Neuron (in vitro differentiated cells): ENCODE data around the gene TMEM267.
"Not testable (repeated sequence)": the region's sequence is repeated elsewhere in the genome, so short reads cannot be mapped to it uniquely, and the experiment has no call there.

Experiments
- H2AFZ ChIP-seq: one replicate; pipeline ENCODE4 v1.6.1; 2013; ENCODE audit warnings: low read depth, mild to moderate bottlenecking, inconsistent platforms, low read length, moderate library complexity
- H3K27me3 ChIP-seq: one replicate; pipeline ENCODE4 v1.6.1; 2013; ENCODE audit warnings: low read length; ENCODE audit not compliant: insufficient read depth
- H3K36me3 ChIP-seq: one replicate; pipeline ENCODE4 v1.6.1; 2013; ENCODE audit warnings: low read length; ENCODE audit not compliant: insufficient read depth
- H3K4me1 ChIP-seq: one replicate; pipeline ENCODE4 v1.6.1; 2013; ENCODE audit warnings: low read length; ENCODE audit not compliant: insufficient read depth
- H3K4me3 ChIP-seq: 2 replicates; pipeline ENCODE4 v1.5.1; 2013; ENCODE audit warnings: mild to moderate bottlenecking, low read length, moderate library complexity
- H3K9me3 ChIP-seq: one replicate; pipeline ENCODE4 v1.6.1; 2013; ENCODE audit warnings: low read length

TMEM267 gene

DNA sequence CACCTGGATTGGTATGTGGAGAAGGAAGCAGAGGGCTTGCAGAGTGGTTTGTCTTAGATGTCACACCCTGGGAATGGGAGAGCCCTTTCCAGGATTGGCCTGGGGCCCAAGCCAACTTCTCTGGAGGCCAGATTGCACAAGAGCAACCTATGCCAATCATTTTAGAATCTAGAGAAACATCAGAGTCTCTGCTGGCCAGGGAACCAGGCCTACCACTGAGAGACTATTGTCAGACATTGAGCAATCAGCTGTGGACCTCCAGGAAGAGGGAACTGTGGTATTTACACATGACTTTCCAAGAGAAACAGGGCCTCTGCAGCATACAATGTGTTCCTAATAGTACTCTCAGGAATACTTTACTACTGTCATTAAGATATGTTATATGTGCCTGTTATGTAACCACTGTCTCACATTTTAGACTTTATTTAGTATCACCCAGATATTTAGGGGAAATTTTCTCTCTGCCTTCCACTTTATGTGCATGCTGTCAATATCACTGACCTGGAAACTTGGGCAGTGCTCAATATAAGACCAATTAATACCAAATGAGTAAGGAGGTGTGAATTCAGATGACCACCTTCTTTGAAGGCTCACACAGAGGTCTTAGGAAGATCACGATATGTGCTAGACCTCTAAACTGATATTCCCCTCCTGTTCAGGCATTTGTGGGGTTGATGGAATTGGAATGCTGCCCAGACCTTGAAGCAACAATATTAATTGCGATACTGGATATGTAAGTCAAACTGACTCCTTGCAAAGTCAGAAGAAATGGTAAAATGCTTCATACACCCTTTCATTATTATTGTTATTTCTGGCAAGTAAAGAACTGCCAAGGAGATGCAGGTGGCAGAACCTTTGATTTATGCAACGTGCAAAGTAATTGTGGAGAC lies 50.9 kb downstream of the TMEM267 start:
- no peak overlapping the region for H3K4me3 ChIP-seq
- no peaks in the 10 kb centered on the region for H3K4me1 ChIP-seq
- H2AFZ ChIP-seq = no peak overlapping the region

DNA sequence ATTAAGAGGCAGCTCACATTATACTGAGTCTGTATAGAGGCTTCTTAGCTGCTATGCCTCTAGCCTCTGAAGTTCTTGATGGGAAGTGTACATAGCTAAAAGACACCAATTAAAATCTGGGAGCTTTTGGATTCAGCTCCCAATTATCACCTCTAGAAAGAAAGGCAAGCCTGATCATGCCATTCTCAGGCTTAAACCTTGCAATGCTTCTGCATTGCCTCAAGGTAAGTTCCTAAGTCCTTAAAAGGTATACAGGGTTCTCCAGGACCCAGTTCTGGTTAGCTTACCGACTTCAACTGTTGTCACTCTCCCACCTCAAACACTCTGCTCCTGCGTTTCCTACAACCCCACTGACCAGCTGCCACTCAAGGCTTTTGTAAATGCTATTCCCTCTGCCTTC lies 54.0 kb downstream of the TMEM267 start:
- no peaks in the 10 kb centered on the region for H3K36me3 ChIP-seq
- H3K4me3 ChIP-seq = no peak overlapping the region
- no peaks in the 10 kb centered on the region for H3K4me1 ChIP-seq
- H3K27me3 ChIP-seq = no peaks in the 10 kb centered on the region
- no peak overlapping the region for H2AFZ ChIP-seq
- peaks cover 4% of the 10 kb centered on the region for H3K9me3 ChIP-seq

More for the DNA sequence above, 50.9 kb downstream of the TMEM267 start:
- Histone ChIP-seq H3K27me3 (no peaks in the 10 kb centered on the region), H3K36me3 (no peaks in the 10 kb centered on the region), H3K9me3 (no peaks in the 10 kb centered on the region)

DNA sequence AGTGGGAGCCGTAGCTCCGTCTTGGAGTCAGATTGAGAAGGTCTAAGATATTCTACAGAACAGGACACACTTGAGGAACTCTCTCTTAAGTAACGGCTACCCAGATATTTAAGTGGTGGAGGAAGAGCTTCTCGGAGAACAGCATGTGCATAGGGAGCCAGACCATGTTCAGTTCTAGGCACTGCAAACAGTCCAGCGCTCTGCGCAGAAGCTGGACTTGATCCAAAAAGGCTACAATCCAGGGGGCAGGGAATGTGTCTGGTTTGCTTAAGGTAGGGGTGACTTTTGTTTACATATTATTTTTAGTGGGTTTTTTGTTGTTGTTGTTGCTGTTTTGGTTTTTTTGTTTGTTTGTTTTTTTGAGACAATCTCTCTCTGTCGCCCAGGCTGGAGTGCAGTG lies 54.6 kb downstream of the TMEM267 start:
- Histone ChIP-seq H3K4me1 (no peaks in the 10 kb centered on the region), H3K27me3 (no peaks in the 10 kb centered on the region), H3K9me3 (peaks cover 4% of the 10 kb centered on the region), H3K4me3 (no peak overlapping the region), H2AFZ (no peak overlapping the region), H3K36me3 (no peaks in the 10 kb centered on the region)

DNA sequence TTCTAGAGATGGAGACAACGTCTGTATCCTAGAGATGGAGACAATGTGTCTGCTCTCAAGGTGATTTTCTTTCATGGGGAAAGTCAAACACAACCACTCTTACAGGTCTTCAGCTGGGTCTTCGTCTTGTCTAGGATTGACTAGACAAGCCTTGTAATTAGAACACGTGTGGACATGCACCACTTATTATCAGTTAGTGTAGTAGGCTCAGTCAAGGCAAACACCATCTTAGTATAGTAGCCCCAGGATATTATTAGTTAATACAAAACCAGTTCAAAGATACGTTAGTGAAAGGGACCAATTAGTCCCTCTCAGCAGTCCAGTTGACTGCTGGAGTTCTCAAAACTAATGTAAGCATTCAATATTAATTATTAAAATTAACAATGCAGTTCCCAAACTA lies 56.4 kb downstream of the TMEM267 start:
- Histone ChIP-seq H3K27me3 (no peaks in the 10 kb centered on the region), H3K36me3 (no peaks in the 10 kb centered on the region), H3K4me1 (no peaks in the 10 kb centered on the region), H3K4me3 (no peak overlapping the region), H2AFZ (no peak overlapping the region), H3K9me3 (peaks cover 4% of the 10 kb centered on the region)

DNA sequence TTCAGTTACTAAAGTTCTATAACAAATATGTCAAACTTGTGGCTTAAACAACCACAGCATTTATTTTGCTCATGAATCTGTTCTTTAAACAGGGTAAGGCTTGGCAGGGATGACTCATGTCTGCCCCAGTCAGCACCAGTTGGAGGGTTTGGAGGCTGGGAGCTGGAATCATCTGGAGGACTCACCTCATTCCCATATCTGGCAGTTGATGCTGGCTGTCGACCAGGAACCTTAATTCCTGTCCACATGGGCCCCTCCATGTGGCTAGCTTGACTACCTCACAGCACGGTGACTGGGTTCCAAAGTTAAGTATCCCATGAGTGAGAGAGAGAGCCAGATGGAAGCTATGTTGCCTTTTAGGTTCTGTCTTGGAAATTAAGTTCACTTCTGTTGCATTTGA lies 57.7 kb downstream of the TMEM267 start:
- no peak overlapping the region for H3K4me3 ChIP-seq
- H2AFZ ChIP-seq = no peak overlapping the region
- no peaks in the 10 kb centered on the region for H3K27me3 ChIP-seq
- no peaks in the 10 kb centered on the region for H3K4me1 ChIP-seq
- peaks cover 4% of the 10 kb centered on the region for H3K9me3 ChIP-seq
- no peaks in the 10 kb centered on the region for H3K36me3 ChIP-seq

DNA sequence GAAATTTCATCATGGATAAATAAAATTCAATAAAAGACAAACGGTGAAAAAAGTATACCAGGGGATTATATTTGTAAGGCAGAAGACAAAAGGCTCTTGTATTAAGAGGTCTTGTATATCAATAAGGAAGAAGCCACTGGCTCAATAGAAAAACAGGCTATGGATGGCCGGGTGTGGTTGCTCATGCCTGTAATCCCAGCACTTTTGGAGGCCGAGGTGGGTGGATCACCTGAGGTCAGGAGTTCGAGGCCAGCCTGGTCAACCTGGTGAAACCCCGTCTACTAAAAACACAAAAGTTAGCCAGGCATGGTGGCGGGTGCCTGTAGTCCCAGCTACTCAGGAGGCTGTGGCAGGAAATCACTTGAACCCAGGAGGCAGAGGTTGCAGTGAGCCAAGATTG lies 60.6 kb downstream of the TMEM267 start:
- H3K4me3 ChIP-seq, H2AFZ ChIP-seq, H3K36me3 ChIP-seq, H3K4me1 ChIP-seq, H3K9me3 ChIP-seq, H3K27me3 ChIP-seq: not testable (repeated sequence)

DNA sequence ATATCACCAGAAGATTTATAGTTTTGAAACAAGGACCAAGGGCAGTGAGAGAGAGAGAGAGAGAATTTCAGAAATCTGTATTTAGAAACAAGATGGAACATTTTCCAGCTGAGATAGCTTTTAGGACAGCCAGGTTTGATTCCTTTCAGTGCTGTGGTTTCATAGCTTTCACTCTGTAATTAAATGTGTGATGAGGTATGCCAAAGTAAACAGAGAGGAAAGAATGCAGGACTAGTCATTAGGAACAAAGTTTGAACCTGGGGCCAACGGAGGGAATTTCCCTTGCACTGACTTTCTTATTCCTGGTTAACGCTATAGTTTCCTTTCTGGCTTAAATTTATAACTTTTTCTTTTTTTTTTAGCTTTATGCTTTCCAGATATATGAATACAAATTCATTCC lies 61.5 kb downstream of the TMEM267 start:
- Histone ChIP-seq H2AFZ (no peak overlapping the region), H3K9me3 (peaks cover 4% of the 10 kb centered on the region), H3K27me3 (no peaks in the 10 kb centered on the region)

DNA sequence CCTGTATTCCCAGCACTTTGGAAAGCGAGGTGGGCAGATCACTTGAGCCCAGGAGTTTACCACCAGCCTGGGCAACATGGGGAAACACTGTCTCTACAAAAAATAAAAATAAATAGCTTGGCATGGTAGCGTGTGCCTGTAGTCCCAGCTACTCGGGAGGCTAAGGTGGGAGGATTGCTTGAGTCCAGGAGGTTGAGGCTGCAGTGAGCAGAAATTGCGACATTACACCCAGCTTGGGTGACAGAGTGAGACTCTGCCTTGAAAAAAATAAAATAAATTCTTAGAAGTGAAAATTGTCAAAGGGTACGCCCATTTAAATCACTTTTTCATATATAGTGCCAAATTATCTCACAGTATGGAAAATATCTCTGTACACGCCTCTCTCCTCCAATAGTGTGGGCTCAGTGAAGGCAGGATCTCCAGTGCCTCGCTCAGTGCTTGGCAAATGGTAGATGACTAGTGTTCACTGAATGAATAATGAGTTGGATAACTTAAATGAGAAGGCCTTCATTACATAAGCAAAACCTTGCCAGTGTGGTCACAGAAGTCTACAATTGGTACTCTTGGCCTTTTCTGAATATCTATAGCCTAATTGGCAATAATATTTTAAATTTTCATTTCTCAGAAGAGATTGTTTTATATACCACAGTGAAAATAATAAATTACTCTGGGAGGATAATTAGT lies 62.1 kb downstream of the TMEM267 start:
- H3K27me3 ChIP-seq = no peaks in the 10 kb centered on the region
- no peaks in the 10 kb centered on the region for H3K36me3 ChIP-seq
- H2AFZ ChIP-seq = no peak overlapping the region
- no peaks in the 10 kb centered on the region for H3K4me1 ChIP-seq
- H3K4me3 ChIP-seq = no peak overlapping the region
- H3K9me3 ChIP-seq = peaks cover under 1% of the 10 kb centered on the region

More for the DNA sequence above, 61.5 kb downstream of the TMEM267 start:
- Histone ChIP-seq H3K4me1 (no peaks in the 10 kb centered on the region), H3K4me3 (no peak overlapping the region), H3K36me3 (no peaks in the 10 kb centered on the region)

DNA sequence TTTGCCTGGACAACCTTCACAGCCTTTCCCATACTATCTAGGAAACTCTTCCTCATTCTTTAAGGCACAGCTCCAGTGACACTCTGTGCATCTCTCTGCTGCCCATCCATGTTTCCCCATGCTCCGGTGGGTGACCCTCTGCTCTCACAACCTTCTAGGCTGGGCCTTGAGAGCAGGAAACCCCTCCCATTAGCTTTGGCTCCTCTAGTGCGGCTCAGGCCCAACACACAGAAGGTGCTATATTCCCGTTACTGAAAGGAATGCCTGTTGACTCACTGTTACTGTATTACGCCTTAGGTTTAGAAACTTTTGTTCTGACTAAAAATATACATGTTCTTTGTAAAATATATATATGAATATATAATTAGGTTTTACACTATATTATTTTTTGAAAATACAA lies 63.4 kb downstream of the TMEM267 start:
- no peaks in the 10 kb centered on the region for H3K36me3 ChIP-seq
- no peak overlapping the region for H3K4me3 ChIP-seq
- no peaks in the 10 kb centered on the region for H3K9me3 ChIP-seq
- no peak overlapping the region for H2AFZ ChIP-seq
- H3K4me1 ChIP-seq = no peaks in the 10 kb centered on the region
- H3K27me3 ChIP-seq = no peaks in the 10 kb centered on the region

DNA sequence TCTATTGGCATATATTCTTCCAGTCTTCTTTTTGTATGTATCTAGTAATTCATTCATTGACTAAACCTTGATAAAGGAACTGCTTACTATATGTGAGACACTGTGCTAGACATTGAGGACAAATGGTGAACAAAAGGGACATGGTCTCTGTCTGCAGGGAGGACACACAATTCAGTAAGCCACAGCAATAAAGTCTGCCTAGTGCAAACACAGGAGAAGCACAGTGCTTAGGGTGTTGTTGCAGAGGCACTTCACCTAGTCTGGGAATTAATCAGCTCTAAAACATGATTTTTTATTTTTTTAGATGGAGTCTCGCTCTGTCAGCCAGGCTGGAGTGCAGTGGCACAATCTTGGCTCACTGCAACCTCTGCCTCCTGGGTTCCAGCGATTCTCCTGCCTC lies 65.1 kb downstream of the TMEM267 start:
- Histone ChIP-seq H3K36me3 (no peaks in the 10 kb centered on the region), H3K27me3 (no peaks in the 10 kb centered on the region), H3K4me1 (no peaks in the 10 kb centered on the region), H3K9me3 (no peaks in the 10 kb centered on the region), H3K4me3 (no peak overlapping the region), H2AFZ (no peak overlapping the region)

DNA sequence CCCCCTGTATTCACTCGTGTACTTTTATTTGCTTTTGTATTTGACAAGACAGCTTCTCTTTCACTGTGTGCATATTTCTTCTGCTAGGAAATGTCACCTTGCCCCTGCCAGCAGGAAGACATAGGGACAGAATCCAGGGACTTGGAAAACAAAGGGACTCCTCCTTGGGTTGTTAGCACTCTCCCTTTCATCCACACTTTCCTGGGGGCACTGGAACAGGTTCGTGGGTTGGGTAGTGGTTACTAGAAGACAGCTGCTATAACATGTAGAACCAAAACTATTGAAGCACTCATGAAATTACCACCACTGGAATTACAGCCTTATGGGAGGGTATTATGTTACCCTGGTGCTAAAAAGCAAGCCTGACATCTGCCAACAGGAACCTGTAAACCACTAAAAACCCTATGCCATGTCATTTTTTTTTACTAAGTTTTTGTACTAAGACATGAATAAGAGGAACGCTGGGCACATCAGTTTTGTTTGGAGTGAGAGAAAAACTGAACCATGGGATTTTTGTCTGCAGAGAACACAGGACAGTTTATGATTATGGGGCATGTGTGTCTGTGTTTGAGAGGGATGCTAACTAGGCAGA lies 66.8 kb downstream of the TMEM267 start:
- no peak overlapping the region for H3K4me3 ChIP-seq

DNA sequence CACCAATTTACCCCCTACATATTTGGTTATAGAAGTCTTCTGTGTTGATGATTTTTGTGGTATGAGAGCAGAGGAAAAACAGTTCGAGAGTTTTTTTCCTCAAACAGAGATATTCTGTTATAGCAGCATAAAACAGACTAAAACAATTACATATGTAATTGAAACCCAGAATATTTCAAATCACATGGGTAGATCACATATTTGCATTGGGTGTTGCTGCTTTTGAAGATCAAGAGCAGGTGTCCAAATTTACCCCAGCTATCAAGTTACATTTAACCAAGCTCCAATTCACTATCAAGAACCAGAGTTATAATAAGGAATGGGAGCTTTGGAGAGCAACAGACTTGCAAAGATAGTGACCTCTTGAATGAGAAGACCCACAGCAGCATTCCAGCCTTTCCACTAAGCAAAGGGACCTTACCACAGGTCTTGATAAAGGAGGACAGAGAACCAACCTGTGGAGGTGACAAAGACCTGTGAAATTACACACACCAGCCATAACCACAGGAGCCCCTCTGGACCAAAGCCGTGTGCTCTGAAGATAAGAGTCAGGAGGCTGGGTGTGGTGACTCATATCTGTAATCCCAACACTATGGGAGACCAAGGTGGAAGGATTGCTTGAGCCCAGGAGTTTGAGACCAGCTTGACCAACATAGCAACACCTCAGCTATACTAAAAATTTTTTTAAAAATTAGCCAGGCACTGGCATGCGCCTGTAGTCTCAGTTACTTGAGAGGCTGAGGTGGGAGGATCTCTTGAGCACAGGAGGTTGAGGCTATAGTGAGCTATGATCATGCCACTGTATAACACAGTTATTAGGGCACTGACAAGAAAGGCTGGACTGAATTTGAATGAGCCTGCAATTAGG lies 67.5 kb downstream of the TMEM267 start:
- no peaks in the 10 kb centered on the region for H3K27me3 ChIP-seq
- no peak overlapping the region for H3K4me3 ChIP-seq
- no peak overlapping the region for H2AFZ ChIP-seq
- H3K4me1 ChIP-seq = no peaks in the 10 kb centered on the region
- no peaks in the 10 kb centered on the region for H3K9me3 ChIP-seq
- H3K36me3 ChIP-seq = no peaks in the 10 kb centered on the region

More for the DNA sequence above, 66.8 kb downstream of the TMEM267 start:
- H3K27me3 ChIP-seq = no peaks in the 10 kb centered on the region
- no peaks in the 10 kb centered on the region for H3K9me3 ChIP-seq
- no peak overlapping the region for H2AFZ ChIP-seq
- H3K4me1 ChIP-seq = no peaks in the 10 kb centered on the region
- H3K36me3 ChIP-seq = no peaks in the 10 kb centered on the region
